Measurements from ENCODE around the gene NHSL1.

NHSL1 gene

GRCh38 chr6:138484018-138484731, 15.1 kb downstream of the NHSL1 start:
- no peak overlapping the region for H3K9ac ChIP-seq (ENCODE audit: low read length)
- H3K4me3 ChIP-seq (ENCODE audit: low read length): no peak overlapping the region
- no peaks in the 10 kb centered on the region for H3K9me3 ChIP-seq (ENCODE audit: insufficient read depth, low read length)
- peaks cover 17% of the 10 kb centered on the region for H3K4me1 ChIP-seq (ENCODE audit: low read length)
- no peaks in the 10 kb centered on the region for H3K36me3 ChIP-seq (replicated peaks; ENCODE audit: low read depth, low read length)
- no peaks in the 10 kb centered on the region for H3K79me2 ChIP-seq (ENCODE audit: low read length)
- no peaks in the 10 kb centered on the region for H4K20me1 ChIP-seq (ENCODE audit: insufficient read depth, low read length)
- H2AFZ ChIP-seq (ENCODE audit: low read depth, low read length): no peak overlapping the region
- no peaks in the 10 kb centered on the region for H3K27me3 ChIP-seq (ENCODE audit: low read depth, low read length)
- TF ChIP-seq CTCF (IDR thresholded peaks at IDR 0.05; ENCODE audit: low read depth, low read length) (no peak), EZH2phosphoT487 (IDR thresholded peaks at IDR 0.05; ENCODE audit: low read depth) (no peak)
- no peak overlapping the region for H3K27ac ChIP-seq (ENCODE audit: low read length)
- no peak overlapping the region for H3K4me2 ChIP-seq (ENCODE audit: low read length)

- Histone ChIP-seq H2AFZ (ENCODE audit: low read depth, low read length) (no peak overlapping the region), H3K4me2 (ENCODE audit: low read length) (no peak overlapping the region), H4K20me1 (ENCODE audit: insufficient read depth, low read length) (no peaks in the 10 kb centered on the region), H3K79me2 (ENCODE audit: low read length) (no peaks in the 10 kb centered on the region), H3K36me3 (replicated peaks; ENCODE audit: low read depth, low read length) (no peaks in the 10 kb centered on the region), H3K4me3 (ENCODE audit: low read length) (no peak overlapping the region), H3K27ac (ENCODE audit: low read length) (no peak overlapping the region), H3K9ac (ENCODE audit: low read length) (no peak overlapping the region), H3K4me1 (ENCODE audit: low read length) (peaks cover 17% of the 10 kb centered on the region), H3K27me3 (ENCODE audit: low read depth, low read length) (no peaks in the 10 kb centered on the region), H3K9me3 (ENCODE audit: insufficient read depth, low read length) (no peaks in the 10 kb centered on the region)
- TF ChIP-seq CTCF (IDR thresholded peaks at IDR 0.05; ENCODE audit: low read depth, low read length) (no peak), EZH2phosphoT487 (IDR thresholded peaks at IDR 0.05; ENCODE audit: low read depth) (no peak)
Observed at GRCh38 chr6:138482816-138483215, 16.5 kb downstream of the NHSL1 start.

GRCh38 chr6:138480279-138480949, 18.9 kb downstream of the NHSL1 start:
- TF ChIP-seq EZH2phosphoT487 (IDR thresholded peaks at IDR 0.05; ENCODE audit: low read depth) (no peak), CTCF (IDR thresholded peaks at IDR 0.05; ENCODE audit: low read depth, low read length) (no peak)
- no peaks in the 10 kb centered on the region for H3K36me3 ChIP-seq (replicated peaks; ENCODE audit: low read depth, low read length)

GRCh38 chr6:138477913-138478539, 21.3 kb downstream of the NHSL1 start:
- Histone ChIP-seq H3K4me3 (ENCODE audit: low read length) (no peak overlapping the region), H3K36me3 (replicated peaks; ENCODE audit: low read depth, low read length) (no peaks in the 10 kb centered on the region), H2AFZ (ENCODE audit: low read depth, low read length) (no peak overlapping the region), H3K27me3 (ENCODE audit: low read depth, low read length) (no peaks in the 10 kb centered on the region), H3K4me1 (ENCODE audit: low read length) (no peaks in the 10 kb centered on the region), H3K27ac (ENCODE audit: low read length) (no peak overlapping the region), H3K9me3 (ENCODE audit: insufficient read depth, low read length) (no peaks in the 10 kb centered on the region), H3K4me2 (ENCODE audit: low read length) (no peak overlapping the region), H3K9ac (ENCODE audit: low read length) (no peak overlapping the region), H4K20me1 (ENCODE audit: insufficient read depth, low read length) (no peaks in the 10 kb centered on the region), H3K79me2 (ENCODE audit: low read length) (no peaks in the 10 kb centered on the region)
- TF ChIP-seq CTCF (IDR thresholded peaks at IDR 0.05; ENCODE audit: low read depth, low read length) (no peak), EZH2phosphoT487 (IDR thresholded peaks at IDR 0.05; ENCODE audit: low read depth) (no peak)

More at GRCh38 chr6:138480279-138480949, 18.9 kb downstream of the NHSL1 start:
- no peak overlapping the region for H3K27ac ChIP-seq (ENCODE audit: low read length)
- H2AFZ ChIP-seq (ENCODE audit: low read depth, low read length): no peak overlapping the region
- no peak overlapping the region for H3K4me2 ChIP-seq (ENCODE audit: low read length)
- no peaks in the 10 kb centered on the region for H4K20me1 ChIP-seq (ENCODE audit: insufficient read depth, low read length)
- no peaks in the 10 kb centered on the region for H3K9me3 ChIP-seq (ENCODE audit: insufficient read depth, low read length)
- H3K4me1 ChIP-seq (ENCODE audit: low read length): no peaks in the 10 kb centered on the region
- H3K79me2 ChIP-seq (ENCODE audit: low read length): no peaks in the 10 kb centered on the region
- H3K9ac ChIP-seq (ENCODE audit: low read length): no peak overlapping the region
- no peaks in the 10 kb centered on the region for H3K27me3 ChIP-seq (ENCODE audit: low read depth, low read length)
- no peak overlapping the region for H3K4me3 ChIP-seq (ENCODE audit: low read length)

Measured in OCI-LY3 (cell line).